ENCODE data around the gene NCAM2.

NCAM2 gene

DNA sequence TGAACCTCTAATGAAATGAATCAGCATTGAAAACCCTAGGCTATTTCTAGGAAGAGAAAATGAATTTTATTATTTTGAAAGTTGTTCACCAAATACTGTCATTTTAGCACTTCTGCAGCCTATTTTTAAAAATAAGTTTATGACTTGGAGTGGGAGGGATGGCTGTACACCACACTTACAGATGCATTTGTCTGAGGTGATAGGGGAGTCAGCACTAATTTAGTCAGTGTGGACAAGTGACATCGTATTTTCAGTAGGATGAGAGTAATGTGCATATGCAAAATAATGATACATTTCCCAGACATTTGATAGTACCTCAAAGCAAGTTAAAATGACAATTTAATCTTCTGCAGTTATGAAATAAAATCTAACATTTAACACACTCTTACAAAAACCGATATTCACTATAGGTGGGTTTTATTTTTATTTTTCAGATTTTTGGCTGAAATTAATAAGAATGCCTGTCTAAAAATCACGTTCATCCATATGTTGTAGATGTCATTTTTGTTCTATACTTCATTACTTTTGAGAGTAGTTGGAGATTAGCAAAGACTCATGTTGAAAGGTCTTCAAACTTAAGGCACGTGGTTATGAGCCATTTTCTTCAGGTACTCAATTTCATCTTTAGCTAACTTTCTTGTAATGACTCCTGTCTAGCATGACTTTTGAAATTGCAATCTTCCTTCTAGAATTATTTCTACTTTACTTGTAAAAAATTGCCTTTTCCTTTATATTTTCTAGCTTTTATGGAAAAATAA lies 186.7 kb downstream of the NCAM2 start:
- Histone ChIP-seq H3K36me3 (ENCODE audit: insufficient read depth, low read length) (no peaks in the 10 kb centered on the region), H3K4me1 (ENCODE audit: insufficient read depth, low read length) (no peaks in the 10 kb centered on the region), H3K9ac (ENCODE audit: low read depth, low read length) (no peak overlapping the region), H3K9me3 (ENCODE audit: control insufficient read depth, insufficient read depth, low read length) (no peaks in the 10 kb centered on the region)

DNA sequence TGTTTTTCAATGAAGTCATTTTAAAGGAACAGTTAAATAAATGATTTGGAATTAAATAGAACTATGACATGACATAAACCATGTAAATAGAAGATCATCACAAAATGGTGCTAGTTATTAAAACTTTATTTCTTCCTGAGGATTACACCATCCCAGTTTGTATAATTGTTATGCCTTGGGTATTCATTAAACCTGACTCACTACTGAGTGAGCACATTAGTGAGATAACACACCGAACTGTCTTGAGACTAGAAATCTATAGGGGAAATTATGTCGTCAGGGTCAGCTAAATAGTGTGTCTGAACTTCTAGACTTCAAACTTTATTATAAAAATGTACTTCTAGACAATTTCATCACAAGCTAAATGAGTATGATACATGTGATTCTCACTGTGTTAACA lies 189.4 kb downstream of the NCAM2 start:
- no peaks in the 10 kb centered on the region for H3K9me3 ChIP-seq (ENCODE audit: control insufficient read depth, insufficient read depth, low read length)
- no peaks in the 10 kb centered on the region for H3K4me1 ChIP-seq (ENCODE audit: insufficient read depth, low read length)
- no peaks in the 10 kb centered on the region for H3K36me3 ChIP-seq (ENCODE audit: insufficient read depth, low read length)
- no peak overlapping the region for H3K9ac ChIP-seq (ENCODE audit: low read depth, low read length)

DNA sequence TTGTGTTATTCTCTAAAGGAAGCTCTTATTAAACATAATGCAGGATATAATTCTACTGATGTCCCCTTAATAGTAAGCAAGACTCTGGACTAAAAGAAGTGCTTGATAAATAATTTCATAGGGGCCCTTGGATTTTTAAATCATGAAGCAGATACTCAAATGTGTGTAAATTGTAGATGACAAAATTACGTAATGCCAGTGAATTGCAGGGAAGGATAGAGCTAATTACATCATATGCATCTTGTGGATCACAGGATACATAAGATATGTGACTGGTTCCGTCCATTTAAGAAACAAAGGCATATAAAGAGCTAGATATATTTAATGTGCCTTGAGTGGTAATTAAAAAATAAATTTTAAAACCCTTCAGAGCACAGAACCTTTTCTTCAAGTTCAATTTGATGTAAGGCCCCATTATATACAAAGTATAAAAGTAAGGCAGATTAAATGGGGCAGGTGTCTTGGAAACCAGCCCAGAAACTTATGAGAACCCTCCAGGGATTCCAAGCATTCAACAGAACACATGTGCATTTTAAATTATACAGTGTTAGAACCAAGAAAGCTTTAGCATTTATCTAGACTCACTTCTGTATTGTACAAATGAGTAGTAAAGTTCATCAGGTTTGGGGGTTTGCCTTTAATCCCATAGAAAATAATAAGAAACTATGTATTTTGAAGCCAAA lies 190.4 kb downstream of the NCAM2 start:
- Histone ChIP-seq H3K36me3 (ENCODE audit: insufficient read depth, low read length) (no peaks in the 10 kb centered on the region), H3K4me1 (ENCODE audit: insufficient read depth, low read length) (no peaks in the 10 kb centered on the region), H3K9ac (ENCODE audit: low read depth, low read length) (no peak overlapping the region), H3K9me3 (ENCODE audit: control insufficient read depth, insufficient read depth, low read length) (no peaks in the 10 kb centered on the region)

DNA sequence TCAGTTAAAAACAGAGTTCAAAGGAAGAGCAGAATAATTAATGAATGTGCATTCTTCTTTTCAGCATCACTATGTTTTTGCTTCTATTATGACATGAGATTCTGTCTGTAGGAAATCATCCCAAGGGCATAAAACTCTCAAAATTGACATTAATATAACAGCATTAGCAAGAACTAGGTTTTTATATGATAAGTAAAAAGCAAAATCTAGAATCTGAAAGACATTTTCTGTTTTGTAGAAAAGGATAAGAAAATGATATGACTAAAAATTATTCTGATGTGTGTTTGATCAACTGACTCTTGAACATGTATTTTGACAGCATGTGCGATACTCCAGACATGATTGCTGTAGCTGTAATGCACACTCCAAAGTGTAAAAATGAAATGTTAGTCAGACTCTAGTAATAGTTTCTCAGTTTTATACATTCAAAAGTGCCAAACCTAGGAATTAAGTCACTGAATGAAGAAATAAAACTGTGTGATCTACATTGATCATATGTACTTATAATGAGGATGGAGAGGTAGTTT lies 197.3 kb downstream of the NCAM2 start:
- no peak overlapping the region for H3K9ac ChIP-seq (ENCODE audit: low read depth, low read length)
- H3K9me3 ChIP-seq (ENCODE audit: control insufficient read depth, insufficient read depth, low read length), result no peaks in the 10 kb centered on the region
- H3K4me1 ChIP-seq (ENCODE audit: insufficient read depth, low read length), result no peaks in the 10 kb centered on the region
- H3K36me3 ChIP-seq (ENCODE audit: insufficient read depth, low read length), result no peaks in the 10 kb centered on the region

DNA sequence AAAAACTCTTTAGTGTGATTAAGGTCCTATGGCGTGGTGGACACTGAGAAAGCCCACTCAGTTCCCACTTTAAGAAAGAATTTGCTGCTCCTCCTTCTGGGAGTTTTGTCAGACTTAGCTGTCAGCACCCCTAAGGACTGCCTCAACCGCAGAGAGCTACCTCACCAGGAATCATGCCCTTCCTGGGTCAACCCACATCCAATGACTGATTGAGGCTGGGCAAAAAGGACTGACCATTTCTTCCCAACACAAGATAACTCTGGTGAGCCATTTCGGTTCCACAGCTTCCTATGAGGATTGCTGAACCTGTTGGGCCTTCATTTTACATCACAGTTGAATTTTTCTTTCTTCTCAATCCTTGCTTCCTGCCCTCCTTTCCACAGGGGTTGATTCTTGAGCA lies 197.9 kb downstream of the NCAM2 start:
- Histone ChIP-seq H3K9me3 (ENCODE audit: control insufficient read depth, insufficient read depth, low read length) (no peaks in the 10 kb centered on the region), H3K9ac (ENCODE audit: low read depth, low read length) (no peak overlapping the region), H3K36me3 (ENCODE audit: insufficient read depth, low read length) (no peaks in the 10 kb centered on the region), H3K4me1 (ENCODE audit: insufficient read depth, low read length) (no peaks in the 10 kb centered on the region)

DNA sequence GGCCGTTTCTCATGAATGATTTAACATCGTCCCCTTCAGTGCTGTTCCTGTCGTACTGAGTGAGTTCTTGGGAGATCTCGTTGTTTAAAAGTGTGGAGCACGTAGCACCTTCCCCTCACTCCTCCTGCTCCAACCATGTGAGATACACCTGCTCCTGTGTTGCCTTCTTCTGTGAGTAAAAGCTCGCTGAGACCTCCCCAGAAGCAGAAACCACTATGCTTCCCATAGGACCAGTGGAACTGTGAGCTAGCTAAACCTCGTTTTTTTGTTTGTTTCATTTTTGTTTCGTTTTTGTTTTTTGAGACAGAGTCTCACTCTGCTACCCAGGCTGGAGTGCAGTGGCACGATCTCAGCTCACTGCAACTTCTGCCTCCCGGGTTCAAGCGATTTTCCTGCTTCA lies 198.6 kb downstream of the NCAM2 start:
- Histone ChIP-seq H3K9ac (ENCODE audit: low read depth, low read length) (no peak overlapping the region), H3K36me3 (ENCODE audit: insufficient read depth, low read length) (no peaks in the 10 kb centered on the region), H3K9me3 (ENCODE audit: control insufficient read depth, insufficient read depth, low read length) (no peaks in the 10 kb centered on the region), H3K4me1 (ENCODE audit: insufficient read depth, low read length) (no peaks in the 10 kb centered on the region)

DNA sequence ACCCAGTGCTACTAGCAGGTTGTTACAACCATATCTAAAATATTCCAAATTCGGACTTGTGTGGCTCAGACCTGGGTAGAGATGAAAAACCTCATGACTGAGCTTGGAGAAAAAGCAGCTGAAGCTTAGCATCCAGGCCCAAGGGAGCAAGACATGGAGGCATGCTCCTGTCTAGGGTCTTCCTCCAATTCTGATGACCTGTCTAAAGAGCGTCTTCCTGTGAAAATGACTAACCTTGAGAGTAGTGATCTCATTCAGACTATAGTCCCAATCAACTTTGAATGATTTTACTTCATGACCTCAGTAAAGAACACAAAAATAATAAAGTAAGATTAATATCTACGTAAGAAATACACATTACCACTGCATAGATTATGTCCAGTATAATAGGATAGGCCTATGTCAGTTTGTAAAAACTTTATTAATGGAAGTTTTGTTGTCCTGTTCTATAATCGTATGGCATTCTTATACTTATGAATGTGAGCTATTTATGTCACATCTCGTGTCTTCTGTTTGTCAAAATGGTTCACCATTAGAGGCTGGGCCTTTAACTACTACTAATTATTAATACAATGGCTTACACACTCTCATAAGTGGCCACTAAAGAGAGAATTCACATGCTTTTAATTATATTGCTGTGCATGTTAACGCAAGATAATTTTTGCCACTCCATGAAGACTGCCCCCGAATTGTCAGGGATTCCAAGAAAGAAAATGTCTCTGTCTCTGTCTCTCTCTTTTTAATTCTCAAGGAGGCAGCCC lies 201.3 kb downstream of the NCAM2 start:
- H3K36me3 ChIP-seq (ENCODE audit: insufficient read depth, low read length), result no peaks in the 10 kb centered on the region
- no peaks in the 10 kb centered on the region for H3K9me3 ChIP-seq (ENCODE audit: control insufficient read depth, insufficient read depth, low read length)
- no peak overlapping the region for H3K9ac ChIP-seq (ENCODE audit: low read depth, low read length)
- H3K4me1 ChIP-seq (ENCODE audit: insufficient read depth, low read length), result no peaks in the 10 kb centered on the region

DNA sequence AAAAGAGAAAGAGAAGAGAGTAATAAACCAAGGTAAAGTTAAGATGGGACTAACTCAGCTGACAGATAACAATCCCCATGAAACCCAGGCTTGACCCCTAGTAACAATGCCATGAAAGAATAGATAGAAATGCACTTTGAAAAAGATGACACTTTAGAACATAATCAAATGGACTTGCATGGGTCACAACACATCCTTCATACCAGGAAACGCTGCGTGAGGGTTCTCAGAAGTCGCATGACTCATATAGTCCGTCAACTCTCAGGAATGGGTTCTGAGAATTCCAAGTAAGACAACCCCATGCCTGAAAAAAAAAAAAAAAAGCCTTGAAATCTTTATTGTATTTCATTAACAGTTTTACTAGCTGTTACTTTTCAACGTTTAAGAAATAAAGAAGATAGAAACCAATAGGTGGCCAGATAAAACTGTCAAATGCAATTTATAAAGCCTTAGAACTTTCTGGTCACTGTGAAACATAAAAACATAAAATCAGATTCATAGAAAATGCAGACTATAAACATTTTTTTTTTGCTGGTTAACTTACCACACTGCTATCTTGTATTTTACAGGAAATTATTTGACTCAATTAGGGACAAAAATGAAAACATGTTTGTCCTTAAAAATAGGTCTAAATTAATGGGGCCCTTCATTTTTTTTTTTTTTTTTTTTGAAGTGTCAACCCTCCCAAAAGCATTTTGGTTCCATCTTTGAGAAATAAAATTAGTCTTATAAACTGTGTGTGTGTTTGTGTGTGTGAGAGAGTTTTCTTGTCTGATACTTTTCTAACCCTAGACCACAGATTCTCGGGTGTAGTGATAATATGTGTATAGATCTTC lies 202.1 kb downstream of the NCAM2 start:
- Histone ChIP-seq H3K9me3 (ENCODE audit: control insufficient read depth, insufficient read depth, low read length) (no peaks in the 10 kb centered on the region), H3K9ac (ENCODE audit: low read depth, low read length) (no peak overlapping the region), H3K36me3 (ENCODE audit: insufficient read depth, low read length) (no peaks in the 10 kb centered on the region), H3K4me1 (ENCODE audit: insufficient read depth, low read length) (no peaks in the 10 kb centered on the region)

DNA sequence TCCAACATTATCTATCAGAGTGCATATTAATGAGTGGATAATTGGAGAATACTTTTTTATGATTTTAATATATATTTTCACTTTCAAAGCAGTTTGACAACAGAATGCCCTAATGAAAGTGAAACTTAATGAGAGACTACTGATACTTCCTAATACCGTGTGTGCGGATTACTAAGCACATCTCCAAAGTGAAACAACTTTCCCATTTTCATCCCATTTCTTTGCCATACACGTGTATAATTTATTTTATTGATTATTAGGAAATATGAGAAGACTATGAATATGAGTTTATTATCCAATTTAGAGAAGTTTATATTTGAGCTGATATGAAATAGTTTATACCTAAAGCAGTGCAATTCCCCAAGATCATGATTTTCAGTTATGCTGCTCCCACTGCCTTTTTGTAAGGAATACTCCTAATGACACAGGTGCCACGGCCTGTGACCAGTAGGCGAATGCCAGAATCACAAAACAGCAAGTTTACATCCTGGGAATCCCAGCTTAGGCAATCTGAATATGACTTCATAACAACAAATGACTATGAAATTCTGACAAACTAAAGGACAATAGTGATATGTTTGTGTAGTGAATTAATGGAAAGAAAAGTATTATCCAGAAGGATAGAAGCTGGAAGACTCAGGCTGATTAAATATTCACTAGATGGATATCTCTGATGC lies 202.9 kb downstream of the NCAM2 start:
- Histone ChIP-seq H3K4me1 (ENCODE audit: insufficient read depth, low read length) (no peaks in the 10 kb centered on the region), H3K36me3 (ENCODE audit: insufficient read depth, low read length) (no peaks in the 10 kb centered on the region), H3K9me3 (ENCODE audit: control insufficient read depth, insufficient read depth, low read length) (no peaks in the 10 kb centered on the region), H3K9ac (ENCODE audit: low read depth, low read length) (no peak overlapping the region)

DNA sequence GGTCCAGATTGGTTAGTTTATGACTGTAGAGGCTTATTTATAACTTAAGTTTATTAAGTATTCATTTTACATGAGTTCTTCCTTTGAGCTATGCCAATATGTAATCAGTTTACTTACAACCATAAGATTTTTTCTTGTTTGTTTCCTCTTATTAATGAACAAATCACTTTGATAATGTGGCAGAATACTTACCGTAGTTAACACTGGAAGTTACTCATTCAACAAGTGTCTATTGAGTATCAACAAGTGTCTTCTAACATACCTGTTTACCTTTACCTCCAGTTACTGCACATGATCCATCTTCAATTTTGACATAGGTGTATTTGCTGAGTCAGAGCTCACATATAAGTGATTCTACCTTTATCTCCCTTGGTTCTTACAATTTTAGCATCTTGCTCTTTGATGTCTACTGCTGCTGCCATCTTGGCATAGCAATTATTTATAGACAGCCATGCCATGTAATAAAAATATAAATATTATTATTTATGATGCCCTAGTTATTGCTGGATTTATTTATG lies 205.7 kb downstream of the NCAM2 start:
- Histone ChIP-seq H3K36me3 (ENCODE audit: insufficient read depth, low read length) (no peaks in the 10 kb centered on the region), H3K9ac (ENCODE audit: low read depth, low read length) (no peak overlapping the region), H3K4me1 (ENCODE audit: insufficient read depth, low read length) (no peaks in the 10 kb centered on the region), H3K9me3 (ENCODE audit: control insufficient read depth, insufficient read depth, low read length) (no peaks in the 10 kb centered on the region)

DNA sequence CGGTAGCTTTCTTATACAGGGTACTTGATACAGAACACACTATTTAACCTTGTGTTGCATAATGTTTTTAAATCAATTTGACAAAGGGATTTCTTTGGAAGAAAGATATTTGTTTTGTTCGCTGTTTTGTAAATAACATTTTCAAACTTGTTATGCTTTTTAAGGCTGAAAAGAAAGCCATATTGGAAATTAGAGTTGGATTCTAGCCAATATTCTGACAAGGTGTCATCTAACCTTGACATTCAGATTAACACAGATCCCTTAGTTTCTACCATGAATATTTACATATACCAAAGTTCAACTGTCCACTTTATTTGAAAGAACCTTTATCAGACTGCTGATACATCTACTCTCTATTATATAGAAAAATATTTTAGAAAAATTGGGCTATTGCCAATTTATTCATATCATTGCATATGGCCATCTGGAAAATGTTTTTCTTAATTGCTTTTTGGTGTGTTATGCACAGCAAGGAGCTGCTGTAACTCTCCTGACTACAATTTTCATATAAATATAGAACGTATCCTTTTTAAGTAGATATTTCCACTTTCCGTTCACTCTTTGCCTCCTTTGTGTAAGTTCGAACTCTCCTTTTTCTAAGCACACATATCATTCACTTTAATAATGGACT lies 206.3 kb downstream of the NCAM2 start:
- H3K9me3 ChIP-seq (ENCODE audit: control insufficient read depth, insufficient read depth, low read length), result no peaks in the 10 kb centered on the region
- no peak overlapping the region for H3K9ac ChIP-seq (ENCODE audit: low read depth, low read length)
- no peaks in the 10 kb centered on the region for H3K4me1 ChIP-seq (ENCODE audit: insufficient read depth, low read length)
- no peaks in the 10 kb centered on the region for H3K36me3 ChIP-seq (ENCODE audit: insufficient read depth, low read length)

DNA sequence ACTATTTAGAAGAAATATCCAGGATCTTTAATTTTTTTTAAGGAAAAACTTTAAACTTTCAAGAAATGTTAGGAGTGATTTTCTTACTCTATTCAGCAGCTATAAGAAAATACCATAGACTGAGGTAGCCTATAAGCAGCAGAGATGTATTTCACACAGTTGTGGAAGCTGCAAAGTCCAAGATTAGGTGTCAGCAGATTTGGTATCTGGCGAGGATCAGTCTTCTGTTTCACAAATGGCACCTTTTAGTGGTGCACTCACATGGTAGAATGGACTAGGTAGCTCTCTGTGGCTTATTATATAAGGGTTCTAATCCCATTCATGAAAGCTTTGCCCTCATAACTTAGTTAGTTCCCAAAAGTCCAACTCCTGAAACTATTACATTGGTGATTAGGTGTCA lies 207.4 kb downstream of the NCAM2 start:
- Histone ChIP-seq H3K36me3 (ENCODE audit: insufficient read depth, low read length) (no peaks in the 10 kb centered on the region), H3K4me1 (ENCODE audit: insufficient read depth, low read length) (no peaks in the 10 kb centered on the region), H3K9me3 (ENCODE audit: control insufficient read depth, insufficient read depth, low read length) (no peaks in the 10 kb centered on the region), H3K9ac (ENCODE audit: low read depth, low read length) (no peak overlapping the region)

DNA sequence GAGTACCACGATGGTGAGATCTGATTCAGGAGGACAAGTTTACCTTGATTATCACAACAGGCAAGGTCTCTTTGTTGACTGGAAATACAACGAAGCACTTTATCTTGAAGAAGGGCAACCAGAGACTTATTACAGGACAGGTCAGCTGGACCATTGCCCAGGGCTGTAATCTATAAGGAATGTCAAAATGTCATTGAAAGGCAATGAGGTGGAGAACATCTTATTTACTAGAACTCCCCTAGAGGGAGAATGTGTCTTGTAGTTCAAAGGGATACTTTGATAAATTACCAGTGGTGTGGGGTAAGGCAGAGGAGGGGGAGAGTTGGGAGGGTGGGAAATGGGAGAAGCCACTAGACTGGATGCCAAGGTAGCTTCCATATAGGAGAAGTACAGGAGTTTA lies 212.3 kb downstream of the NCAM2 start:
- no peaks in the 10 kb centered on the region for H3K36me3 ChIP-seq (ENCODE audit: insufficient read depth, low read length)
- H3K9ac ChIP-seq (ENCODE audit: low read depth, low read length), result no peak overlapping the region
- no peaks in the 10 kb centered on the region for H3K4me1 ChIP-seq (ENCODE audit: insufficient read depth, low read length)
- no peaks in the 10 kb centered on the region for H3K9me3 ChIP-seq (ENCODE audit: control insufficient read depth, insufficient read depth, low read length)

All from ES-I3 (cell line).